H1 (cell line): ENCODE measurements around the gene HIVEP3. TPM values are rescaled to one million over a fixed set of nuclear protein-coding genes. Genes with fewer than 3 reads are reported as not detected.

Experiments used
- CTCF ChIA-PET: fragments of 300-600 bp; sonication (Branson Sonifier 250); formaldehyde crosslinking; loops from one replicate; lab custom pipeline; 2021; ENCODE audit not compliant: partially characterized antibody; lab: Charles Lee
- POLR2A ChIA-PET: fragments of 300-600 bp; sonication (Branson Sonifier 250); formaldehyde crosslinking; loops from one replicate; lab custom pipeline; 2021; ENCODE audit warnings: inconsistent platforms; ENCODE audit not compliant: partially characterized antibody; lab: Charles Lee
- DNase-seq, 2 experiments: peaks; one replicate each; pipeline versions ENCODE4 v3.0.0 to v3.0.0-alpha.2; 2010 to 2022; ENCODE audit warnings: low spot score in 2 of 2, low read depth in 1 of 2, mixed read lengths in 1 of 2
- FAIRE-seq: peaks from 2 replicates; lab custom pipeline; 2011; peaks lifted over from hg19 to GRCh38; lab: Jason Lieb, UNC
- H2AFZ ChIP-seq: 2 replicates; pipeline ENCODE4 v1.8.1; 2012; ENCODE audit warnings: low read length, inconsistent platforms
- H2AK5ac ChIP-seq: 2 replicates; pipeline ENCODE4 v1.6.1; 2013; ENCODE audit warnings: low read depth, low read length
- H2BK120ac ChIP-seq: replicated peaks from 2 replicates; pipeline ENCODE3; 2013; ENCODE audit warnings: low read depth, low read length, inconsistent platforms
- H2BK12ac ChIP-seq: 2 replicates; pipeline ENCODE4 v1.6.1; 2013; ENCODE audit warnings: low read depth, low read length
- H2BK15ac ChIP-seq: 2 replicates; pipeline ENCODE4 v1.6.1; 2013; ENCODE audit warnings: low read length
- H2BK20ac ChIP-seq: 2 replicates; pipeline ENCODE4 v1.6.1; 2013; ENCODE audit warnings: low read length
- H2BK5ac ChIP-seq: 2 replicates; pipeline ENCODE4 v1.6.1; 2013; ENCODE audit warnings: low read depth, low read length
- H3K14ac ChIP-seq: 2 replicates; pipeline ENCODE4 v1.6.1; 2013; ENCODE audit warnings: inconsistent platforms; ENCODE audit not compliant: insufficient read length
- H3K18ac ChIP-seq: 2 replicates; pipeline ENCODE4 v1.6.1; 2013; ENCODE audit warnings: low read length; ENCODE audit errors: extremely low read depth
- H3K23ac ChIP-seq: 2 replicates; pipeline ENCODE4 v1.6.1; 2013; ENCODE audit warnings: inconsistent platforms; ENCODE audit not compliant: insufficient read length
- H3K23me2 ChIP-seq: 2 replicates; pipeline ENCODE4 v1.6.1; 2013; ENCODE audit warnings: low read depth, low read length
- H3K27ac ChIP-seq: 2 replicates; pipeline ENCODE4 v1.6.1; 2011; ENCODE audit warnings: low read depth, low read length, inconsistent platforms
- H3K27me3 ChIP-seq, 4 experiments: replicated peaks in 1 of 4; 1 replicate in 1 of 4; 2 replicates in 3 of 4; pipeline versions ENCODE4 v1.6.1 to v1.8.1; 2011 to 2013; ENCODE audit warnings: low read length in 3 of 4, mild to moderate bottlenecking in 3 of 4, inconsistent platforms in 2 of 4, mixed read lengths in 2 of 4, moderate library complexity in 1 of 4; ENCODE audit not compliant: control insufficient read depth in 3 of 4, insufficient read depth in 3 of 4; ENCODE audit errors: extremely low read depth in 1 of 4
- H3K36me3 ChIP-seq, 4 experiments: 2 replicates each; pipeline versions ENCODE4 v1.6.1 to v1.8.1; 2011 to 2013; ENCODE audit warnings: mild to moderate bottlenecking in 4 of 4, low read length in 3 of 4, moderate library complexity in 2 of 4, control low read depth in 1 of 4, inconsistent platforms in 1 of 4; ENCODE audit not compliant: insufficient read depth in 4 of 4, control insufficient read depth in 2 of 4
- H3K4ac ChIP-seq: replicated peaks from 2 replicates; pipeline ENCODE3; 2013; ENCODE audit warnings: low read length, low read depth, mixed read lengths, inconsistent platforms; ENCODE audit not compliant: insufficient read length
- H3K4me1 ChIP-seq, 4 experiments: replicated peaks in 1 of 4; 1 replicate in 1 of 4; 2 replicates in 3 of 4; pipeline versions ENCODE4 v1.6.1 to v1.8.1; 2011 to 2013; ENCODE audit warnings: low read length in 3 of 4, inconsistent platforms in 2 of 4, mixed read lengths in 1 of 4; ENCODE audit not compliant: insufficient read depth in 4 of 4, control insufficient read depth in 3 of 4
- H3K4me2 ChIP-seq, 2 experiments: 2 replicates each; pipeline versions ENCODE4 v1.6.1 to v1.8.1; 2011 to 2013; ENCODE audit warnings: low read depth in 2 of 2, low read length in 2 of 2, control low read depth in 1 of 2, inconsistent platforms in 1 of 2, mild to moderate bottlenecking in 1 of 2; ENCODE audit not compliant: insufficient read depth in 1 of 2
- H3K4me3 ChIP-seq, 4 experiments: fragments of 200-600, 300-600 bp in 1 of 4; sonication (generic), shearing (Covaris generic), sonication (Bioruptor Twin) in 1 of 4; 2 replicates each; pipeline versions ENCODE4 v1.5.1 to v1.8.1; 2011 to 2016; ENCODE audit warnings: low read length in 4 of 4, low read depth in 3 of 4, control low read depth in 2 of 4, inconsistent platforms in 2 of 4, mild to moderate bottlenecking in 2 of 4, mixed read lengths in 1 of 4, moderate library complexity in 1 of 4; ENCODE audit not compliant: insufficient read depth in 2 of 4; ENCODE audit errors: extremely low read depth in 1 of 4
- H3K56ac ChIP-seq: replicated peaks from 2 replicates; pipeline ENCODE3; 2013; ENCODE audit warnings: low read depth, mild to moderate bottlenecking, mixed read lengths, low read length, inconsistent platforms; ENCODE audit not compliant: insufficient read length
- H3K79me1 ChIP-seq: 2 replicates; pipeline ENCODE4 v1.6.1; 2013; ENCODE audit warnings: low read depth, low read length, control low read depth
- H3K79me2 ChIP-seq, 2 experiments: 2 replicates each; pipeline versions ENCODE4 v1.6.1 to v1.8.1; 2012 to 2013; ENCODE audit warnings: low read length in 2 of 2, mild to moderate bottlenecking in 2 of 2, inconsistent platforms in 1 of 2; ENCODE audit not compliant: insufficient read depth in 2 of 2, control insufficient read depth in 1 of 2
- H3K9ac ChIP-seq, 4 experiments: replicated peaks in 1 of 4; 1 replicate in 1 of 4; 2 replicates in 3 of 4; pipeline versions ENCODE4 v1.6.1 to v1.8.1; 2011 to 2013; ENCODE audit warnings: low read depth in 3 of 4, low read length in 3 of 4, control low read depth in 2 of 4, mild to moderate bottlenecking in 2 of 4, moderate library complexity in 2 of 4, inconsistent platforms in 1 of 4; ENCODE audit errors: extremely low read depth in 1 of 4
- H3K9me3 ChIP-seq, 2 experiments: 2 replicates each; pipeline versions ENCODE4 v1.6.1 to v1.8.1; 2012 to 2013; ENCODE audit warnings: mild to moderate bottlenecking in 2 of 2, moderate library complexity in 2 of 2, control low read depth in 1 of 2, inconsistent platforms in 1 of 2, low read depth in 1 of 2, low read length in 1 of 2, mixed read lengths in 1 of 2; ENCODE audit not compliant: insufficient read depth in 2 of 2
- H4K20me1 ChIP-seq, 2 experiments: replicated peaks in 1 of 2; 2 replicates each; pipeline versions ENCODE3 to v1.8.1; 2011 to 2013; ENCODE audit warnings: inconsistent platforms in 2 of 2, low read length in 2 of 2, mild to moderate bottlenecking in 1 of 2; ENCODE audit not compliant: insufficient read depth in 2 of 2, control insufficient read depth in 1 of 2
- H4K5ac ChIP-seq: 2 replicates; pipeline ENCODE4 v1.6.1; 2013; ENCODE audit warnings: low read length, low read depth, mixed read lengths, inconsistent platforms; ENCODE audit not compliant: insufficient read length
- H4K8ac ChIP-seq: 2 replicates; pipeline ENCODE4 v1.8.0; 2013; ENCODE audit warnings: mild to moderate bottlenecking, moderate library complexity, low read length, inconsistent platforms; ENCODE audit not compliant: insufficient read depth; ENCODE audit errors: extremely low read depth
- H4K91ac ChIP-seq: replicated peaks from 2 replicates; pipeline ENCODE3; 2013; ENCODE audit warnings: low read length, mixed read lengths, inconsistent platforms; ENCODE audit not compliant: insufficient read length
- CHD1 ChIP-seq: IDR thresholded peaks from 2 replicates; pipeline ENCODE4 v1.6.1; 2012; ENCODE audit warnings: low read depth, low read length, improper control_type of control experiment
- EP300 ChIP-seq, 2 experiments: IDR thresholded peaks; 1 replicate in 1 of 2; 2 replicates in 1 of 2; pipeline ENCODE4 v1.6.1; 2011 to 2012; ENCODE audit warnings: low read depth in 2 of 2, low read length in 2 of 2, mild to moderate bottlenecking in 2 of 2, borderline replicate concordance in 1 of 2, inconsistent platforms in 1 of 2, moderate library complexity in 1 of 2
- FOSL1 ChIP-seq: IDR thresholded peaks from 2 replicates; pipeline ENCODE4 v1.6.1; 2011; ENCODE audit warnings: mild to moderate bottlenecking, low read depth, low read length, moderate library complexity; ENCODE audit not compliant: insufficient read depth
- HDAC6 ChIP-seq: IDR thresholded peaks from one replicate; pipeline ENCODE4 v1.7.1; 2012; ENCODE audit warnings: low read depth, mild to moderate bottlenecking, inconsistent platforms, low read length, moderate library complexity
- RNF2 ChIP-seq: fragments of 200-900, 300-1000 bp; sonication (generic); IDR thresholded peaks from 2 replicates; pipeline ENCODE4 v1.7.1; 2016; ENCODE audit warnings: borderline replicate concordance, low read depth, mild to moderate bottlenecking, antibody characterized with exemption, low read length; ENCODE audit not compliant: poor library complexity, severe bottlenecking; ENCODE audit errors: missing control alignments
- YY1 ChIP-seq: IDR thresholded peaks from 2 replicates; pipeline ENCODE4 v1.6.1; 2011; ENCODE audit warnings: low read depth, mild to moderate bottlenecking, low read length
- WGBS, 2 experiments: shearing (Covaris generic) in 1 of 2; methylation state at CpG; one replicate each; pipeline versions ENCODE4 v1.1.6 to v1.1.7; 2013 to 2015; ENCODE audit warnings: low lambda C conversion rate in 2 of 2, mixed read lengths in 2 of 2, inconsistent platforms in 1 of 2, low coverage in 1 of 2, missing lambda C conversion rate in 1 of 2; ENCODE audit not compliant: insufficient replicate concordance in 2 of 2, insufficient coverage in 1 of 2, insufficient read length in 1 of 2; ENCODE audit errors: extremely low coverage in 1 of 2, missing lambda C conversion rate in 1 of 2; 5-methylcytosine and 5-hydroxymethylcytosine counted together
- polyA plus RNA-seq, 7 experiments: library from polyadenylated mRNA; depleted of rRNA in 3 of 7; stranded (reverse) in 5 of 7; unstranded in 2 of 7; fragments of >200 nt in 5 of 7; fragments of 200-250 nt in 2 of 7; gene quantifications; 1 replicate in 5 of 7; 2 replicates in 1 of 7; 4 replicates in 1 of 7; pipeline versions ENCODE4 v1.2.1 to v1.2.3, GENCODE V29; 2011 to 2013; ENCODE audit warnings: missing spikeins in 2 of 7, mixed read lengths in 2 of 7
- total RNA-seq: library from RNA; stranded (reverse); fragmentation: NEBNext Ultra II Directional; extraction: Animal tissue kit (Norgen Biotek cat#: 25700); gene quantifications from 2 replicates; pipeline ENCODE4 v1.2.1, GENCODE V29; 2021

Gene HIVEP3
- total and polyA plus RNA-seq, 2 of the 8 experiments (the other 6 are each of a cell fraction or from before 2014, with no cell fraction given), result 0.24 to 0.69 TPM

- H3K27me3 ChIP-seq, result peaks cover 0 to 2% (median 0%) of the 10 kb centered on the region in 4 experiments; a peak in 1 of 7 replicates
- H3K4ac ChIP-seq, result no peak overlapping the region
- H2AFZ ChIP-seq, result no peak overlapping the region
- H3K4me3 ChIP-seq, result no peak overlapping the region
- H3K4me2 ChIP-seq, result no peak overlapping the region
- ChIA-PET CTCF (interaction anchor here (0.8 kb wide), 2 partner anchors 29 to 150 kb away, joined by 3 read pairs; no protein-coding TSS in a partner anchor), POLR2A (no interaction called here)
- H3K23ac ChIP-seq, result no peak overlapping the region
- no peak overlapping the region for H3K18ac ChIP-seq
- H4K5ac ChIP-seq, result no peak overlapping the region
- FAIRE-seq (no peak), DNase-seq (no peak)
- H3K56ac ChIP-seq, result no peak overlapping the region
- H4K91ac ChIP-seq, result no peak overlapping the region
- no peak overlapping the region for H4K8ac ChIP-seq
- H2AK5ac ChIP-seq, result no peak overlapping the region
- H3K9me3 ChIP-seq, result no peaks in the 10 kb centered on the region
- H3K4me1 ChIP-seq, result peaks cover 0 to 6% (median 0%) of the 10 kb centered on the region in 4 experiments; a peak in 3 of 7 replicates
- no peak overlapping the region for H3K27ac ChIP-seq
- TF ChIP-seq HDAC6, result no peak
- TF ChIP-seq EP300 (IDR thresholded peaks at IDR 0.05; ENCODE audit: borderline replicate concordance in 1 of 2, low read depth in 2 of 2, low read length in 2 of 2), result no peak
- TF ChIP-seq CHD1, result no peak
- TF ChIP-seq RNF2, result no peak
- TF ChIP-seq FOSL1, result no peak
- no peak for TF ChIP-seq YY1
- H3K79me1 ChIP-seq, result no peaks in the 10 kb centered on the region
- no peak overlapping the region for H2BK5ac ChIP-seq
- no peaks in the 10 kb centered on the region for H3K36me3 ChIP-seq
- H3K79me2 ChIP-seq, result no peaks in the 10 kb centered on the region
- WGBS, 2 experiments, result 88% methylated on average over 2 of the region's 2 CpGs; no CpG with 5 or more reads in 1 of the 2 experiments
- no peak overlapping the region for H2BK15ac ChIP-seq
- no peaks in the 10 kb centered on the region for H4K20me1 ChIP-seq
- H3K23me2 ChIP-seq, result no peaks in the 10 kb centered on the region
- no peak overlapping the region for H3K9ac ChIP-seq
- no peak overlapping the region for H2BK12ac ChIP-seq
- no peak overlapping the region for H3K14ac ChIP-seq
- no peak overlapping the region for H2BK120ac ChIP-seq
- H2BK20ac ChIP-seq, result no peak overlapping the region
These were observed 185.7 kb downstream of the HIVEP3 start for GRCh38 chr1:41733021-41733420.
